GM23338 (cell line): ENCODE measurements around the gene LPCAT3. TPM values are rescaled to one million over a fixed set of nuclear protein-coding genes. Genes with fewer than 3 reads are reported as not detected.

Experiments used
- ATAC-seq: fragments of 200-7000 bp; cut with Tn5 transposase; 3 replicates; pipeline ENCODE4 v1.9.1; 2020
- DNase-seq: peaks from one replicate; pipeline ENCODE4 v3.0.0-alpha.2; 2015; ENCODE audit warnings: low spot score
- H2AFZ ChIP-seq: fragments of 200-600 bp; sonication (generic); 2 replicates; pipeline ENCODE4 v1.8.0; 2016; ENCODE audit warnings: antibody characterized with exemption, mild to moderate bottlenecking, moderate library complexity
- H3F3A ChIP-seq: fragments of 200-600 bp; sonication (generic); replicated peaks from 2 replicates; pipeline ENCODE4 v1.8.0; 2017; ENCODE audit warnings: antibody characterized with exemption, mixed run types, low read depth
- H3K27ac ChIP-seq: fragments of 200-600 bp; sonication (generic); 2 replicates; pipeline ENCODE4 v1.6.1; 2016; ENCODE audit warnings: low read depth
- H3K27me3 ChIP-seq: fragments of 200-600 bp; sonication (generic); 2 replicates; pipeline ENCODE4 v1.8.0; 2016; ENCODE audit warnings: mild to moderate bottlenecking, mixed run types, moderate library complexity; ENCODE audit not compliant: insufficient read depth
- H3K36me3 ChIP-seq: fragments of 200-600 bp; sonication (generic); 2 replicates; pipeline ENCODE4 v1.8.0; 2016; ENCODE audit warnings: mild to moderate bottlenecking; ENCODE audit not compliant: insufficient read depth
- H3K4me1 ChIP-seq: fragments of 200-600 bp; sonication (generic); 2 replicates; pipeline ENCODE4 v1.8.0; 2016; ENCODE audit warnings: mild to moderate bottlenecking, moderate library complexity; ENCODE audit not compliant: insufficient read depth
- H3K4me2 ChIP-seq: fragments of 200-600 bp; sonication (generic); 2 replicates; pipeline ENCODE4 v1.7.1; 2017; ENCODE audit warnings: mixed run types
- H3K4me3 ChIP-seq: fragments of 200-600 bp; sonication (generic); 2 replicates; pipeline ENCODE4 v1.6.1; 2016; ENCODE audit warnings: mixed run types
- H3K79me2 ChIP-seq: fragments of 200-600 bp; sonication (generic); replicated peaks from 2 replicates; pipeline ENCODE4 v1.8.0; 2017; ENCODE audit warnings: mild to moderate bottlenecking; ENCODE audit not compliant: insufficient read depth
- H3K9me2 ChIP-seq: fragments of 200-600 bp; sonication (generic); 2 replicates; pipeline ENCODE4 v1.8.0; 2017; ENCODE audit not compliant: insufficient read depth
- H4K20me1 ChIP-seq: fragments of 200-600 bp; sonication (generic); replicated peaks from 2 replicates; pipeline ENCODE4 v1.8.0; 2017; ENCODE audit warnings: mild to moderate bottlenecking; ENCODE audit not compliant: insufficient read depth
- H3K27ac Mint-ChIP-seq: 2 replicates; pipeline ENCODE4 v1.8.0; 2020; ENCODE audit warnings: inconsistent platforms, mild to moderate bottlenecking, moderate library complexity, mixed read lengths
- H3K27me3 Mint-ChIP-seq: 3 replicates; pipeline ENCODE4 v1.8.0; 2022; ENCODE audit warnings: low read depth, mild to moderate bottlenecking, moderate library complexity, mixed read lengths, inconsistent platforms; ENCODE audit not compliant: insufficient read depth, poor library complexity
- H3K36me3 Mint-ChIP-seq: 3 replicates; pipeline ENCODE4 v1.8.0; 2021; ENCODE audit warnings: low read depth, mild to moderate bottlenecking, inconsistent platforms, moderate library complexity, mixed read lengths
- H3K4me1 Mint-ChIP-seq: 3 replicates; pipeline ENCODE4 v1.8.0; 2020; ENCODE audit warnings: mild to moderate bottlenecking, inconsistent platforms, mixed read lengths
- H3K4me3 Mint-ChIP-seq: 3 replicates; pipeline ENCODE4 v1.8.0; 2021; ENCODE audit warnings: moderate library complexity, mild to moderate bottlenecking, inconsistent platforms, mixed read lengths
- H3K9me3 Mint-ChIP-seq: 3 replicates; pipeline ENCODE4 v1.8.0; 2020; ENCODE audit warnings: moderate library complexity, mild to moderate bottlenecking, inconsistent platforms, mixed read lengths
- CREB1 ChIP-seq: fragments of 250-450 bp; sonication (Bioruptor Pico); IDR thresholded peaks from 2 replicates; pipeline ENCODE4 v1.5.0; 2020; ENCODE audit warnings: low read depth, mild to moderate bottlenecking, moderate library complexity
- CTCF ChIP-seq, 2 experiments: fragments of 200-600 bp in 1 of 2; sonication (generic) in 1 of 2; conservative IDR thresholded peaks; 2 replicates each; pipeline versions ENCODE4 v1.5.1 to v1.6.1; 2016 to 2017; ENCODE audit warnings: antibody characterized with exemption in 2 of 2, low read depth in 2 of 2, mild to moderate bottlenecking in 2 of 2, moderate library complexity in 1 of 2
- EZH2 ChIP-seq: fragments of 200-600 bp; sonication (generic); IDR thresholded peaks from one replicate; pipeline ENCODE4 v1.8.0; 2017; ENCODE audit warnings: antibody characterized with exemption, mild to moderate bottlenecking, low read depth; ENCODE audit not compliant: unreplicated experiment
- EZH2phosphoT487 ChIP-seq: fragments of 200-600 bp; sonication (generic); IDR thresholded peaks from one replicate; pipeline ENCODE4 v1.8.1; 2018; ENCODE audit warnings: antibody characterized with exemption; ENCODE audit not compliant: unreplicated experiment
- JUNB ChIP-seq: IDR thresholded peaks from one replicate; pipeline ENCODE4 v1.6.1; 2016; ENCODE audit warnings: antibody characterized with exemption; ENCODE audit not compliant: unreplicated experiment
- NANOG ChIP-seq: IDR thresholded peaks from 2 replicates; pipeline ENCODE4 v1.6.1; 2016; ENCODE audit warnings: antibody characterized with exemption, borderline replicate concordance
- POLR2AphosphoS5 ChIP-seq: IDR thresholded peaks from 2 replicates; pipeline ENCODE4 v1.6.1; 2016; ENCODE audit warnings: antibody characterized with exemption, low read depth
- STAT1 ChIP-seq: IDR thresholded peaks from one replicate; pipeline ENCODE4 v1.6.1; 2016; ENCODE audit warnings: antibody characterized with exemption; ENCODE audit not compliant: unreplicated experiment
- ZNF114 ChIP-seq: fragments of 250-450 bp; sonication (Bioruptor Pico); IDR thresholded peaks from 2 replicates; pipeline ENCODE4 v1.5.0; 2020; ENCODE audit warnings: mild to moderate bottlenecking, moderate library complexity
- ZNF331 ChIP-seq: fragments of 250-450 bp; sonication (Bioruptor Pico); IDR thresholded peaks from 2 replicates; pipeline ENCODE4 v1.5.0; 2020; ENCODE audit warnings: low read depth, mild to moderate bottlenecking, moderate library complexity
- polyA plus RNA-seq: library from polyadenylated mRNA; unstranded; fragments of >200 nt; fragmentation: Nextera tagmentation; extraction: Ambion mirVana; gene quantifications from 2 replicates; pipeline ENCODE4 v1.2.1, GENCODE V29; 2016
- total RNA-seq: library from RNA; depleted of rRNA; stranded (reverse); fragments of >200 nt; shearing (Covaris generic); gene quantifications from 2 replicates; pipeline ENCODE4 v1.2.3, GENCODE V29; 2014
- TF ChIP-seq, protein P1 (sequence below): IDR thresholded peaks from 2 replicates; pipeline ENCODE4 v1.6.1; 2016; ENCODE audit warnings: antibody characterized with exemption
- TF ChIP-seq, protein P2 (sequence below): IDR thresholded peaks from one replicate; pipeline ENCODE4 v1.6.1; 2018; ENCODE audit warnings: antibody characterized with exemption; ENCODE audit not compliant: unreplicated experiment

The LPCAT3 gene
- total and polyA plus RNA-seq, 2 experiments from 2014 or later = 21.4 to 51.5 TPM

DNA sequence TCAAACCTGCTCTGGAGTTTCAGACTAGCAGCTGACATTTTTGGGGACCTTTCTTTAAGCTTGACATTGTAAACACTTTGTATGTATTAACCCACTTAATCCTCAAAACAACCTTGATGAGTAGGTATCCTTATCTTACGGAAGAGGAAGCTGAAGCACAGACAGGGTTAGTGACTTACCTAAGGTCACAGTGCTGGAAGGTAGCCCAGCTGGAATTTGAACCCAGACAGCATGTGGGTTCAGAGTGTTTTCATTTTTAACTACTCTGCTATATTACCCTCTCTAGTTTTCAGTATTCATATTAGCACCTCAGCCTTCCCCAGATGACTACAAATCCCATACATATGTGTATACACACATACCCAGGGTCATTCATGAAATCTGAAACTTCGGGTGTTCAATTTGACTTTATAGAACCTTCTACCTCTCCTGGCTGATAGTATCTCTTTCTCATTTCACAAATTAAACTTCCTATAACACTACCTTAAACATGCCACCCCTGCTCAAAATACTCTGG is 13.9 kb downstream of the LPCAT3 start (continued):
- TF ChIP-seq CTCF (conservative IDR thresholded peaks at IDR 0.05; ENCODE audit: low read depth in 2 of 2) = no peak
- no peak for TF ChIP-seq ZNF114 (CRISPR knock-in tag)
- TF ChIP-seq, protein P1, sequence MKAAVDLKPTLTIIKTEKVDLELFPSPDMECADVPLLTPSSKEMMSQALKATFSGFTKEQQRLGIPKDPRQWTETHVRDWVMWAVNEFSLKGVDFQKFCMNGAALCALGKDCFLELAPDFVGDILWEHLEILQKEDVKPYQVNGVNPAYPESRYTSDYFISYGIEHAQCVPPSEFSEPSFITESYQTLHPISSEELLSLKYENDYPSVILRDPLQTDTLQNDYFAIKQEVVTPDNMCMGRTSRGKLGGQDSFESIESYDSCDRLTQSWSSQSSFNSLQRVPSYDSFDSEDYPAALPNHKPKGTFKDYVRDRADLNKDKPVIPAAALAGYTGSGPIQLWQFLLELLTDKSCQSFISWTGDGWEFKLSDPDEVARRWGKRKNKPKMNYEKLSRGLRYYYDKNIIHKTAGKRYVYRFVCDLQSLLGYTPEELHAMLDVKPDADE = no peak

DNA sequence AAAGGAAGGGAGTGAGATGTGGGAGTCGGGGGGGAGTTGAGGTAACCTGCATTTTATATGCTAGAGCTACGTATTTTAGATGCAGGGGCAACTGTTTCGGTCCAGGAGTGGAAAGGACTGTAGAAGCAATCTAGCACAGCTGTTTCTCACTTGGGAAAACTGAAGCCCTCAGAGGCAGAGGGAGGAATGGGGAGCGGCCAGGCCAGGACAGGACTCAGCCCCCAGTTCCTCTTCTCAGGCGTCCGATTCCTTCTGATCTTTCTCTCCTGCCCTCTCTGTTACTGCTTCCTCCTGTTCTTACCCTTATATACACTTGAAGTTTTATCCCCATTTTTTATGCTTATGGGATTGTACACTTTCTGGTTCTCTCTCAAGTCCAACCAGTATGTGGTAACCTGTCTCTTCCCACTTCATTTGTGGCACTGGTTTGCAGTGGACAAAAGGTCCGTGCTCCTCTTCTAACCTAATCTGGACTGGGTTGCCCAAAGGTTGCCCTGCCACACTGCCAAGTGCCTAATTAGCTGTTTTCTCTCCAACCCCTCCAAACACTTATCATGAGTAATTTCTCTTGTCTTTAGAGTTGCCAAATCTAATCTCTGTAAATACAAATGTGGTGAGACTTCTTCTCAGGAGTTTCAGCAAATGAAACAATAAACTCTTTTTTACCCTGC is 16.2 kb downstream of the LPCAT3 start:
- Histone ChIP-seq H3K4me2 (no peak overlapping the region), H3K36me3 (peaks cover 2% of the 10 kb centered on the region; the same call in 1 of the 2 replicates), H3K27ac (peak overlapping the region; percentile 45; the same call in 1 of the 2 replicates), H3K9me2 (no peaks in the 10 kb centered on the region), H3K79me2 (peaks cover 6% of the 10 kb centered on the region; the same call in 1 of the 2 replicates), H3K4me3 (no peak overlapping the region), H3K27me3 (no peaks in the 10 kb centered on the region), H2AFZ (no peak overlapping the region), H3F3A (no peaks in the 10 kb centered on the region), H4K20me1 (peaks cover 14% of the 10 kb centered on the region), H3K4me1 (no peaks in the 10 kb centered on the region)
- no peaks in the 10 kb centered on the region for H3K4me1 Mint-ChIP-seq
- no peak overlapping the region for H3K4me3 Mint-ChIP-seq
- H3K9me3 Mint-ChIP-seq = no peaks in the 10 kb centered on the region
- no peak overlapping the region for H3K27ac Mint-ChIP-seq
- ATAC-seq (no peak), DNase-seq (no peak)
- H3K36me3 Mint-ChIP-seq = 0 out of 3 replicates have a peak, but pooled peaks cover 11% of the 10 kb centered on the region
- H3K27me3 Mint-ChIP-seq = peaks cover 3% of the 10 kb centered on the region
- TF ChIP-seq POLR2AphosphoS5 (no peak), ZNF114 (CRISPR knock-in tag) (no peak), NANOG (no peak), EZH2phosphoT487 (no peak), CREB1 (no peak), CTCF (conservative IDR thresholded peaks at IDR 0.05; ENCODE audit: low read depth in 2 of 2) (no peak), EZH2 (no peak), JUNB (no peak), STAT1 (no peak), ZNF331 (CRISPR knock-in tag) (no peak)
- TF ChIP-seq, protein P1 = no peak
- TF ChIP-seq, protein P2, sequence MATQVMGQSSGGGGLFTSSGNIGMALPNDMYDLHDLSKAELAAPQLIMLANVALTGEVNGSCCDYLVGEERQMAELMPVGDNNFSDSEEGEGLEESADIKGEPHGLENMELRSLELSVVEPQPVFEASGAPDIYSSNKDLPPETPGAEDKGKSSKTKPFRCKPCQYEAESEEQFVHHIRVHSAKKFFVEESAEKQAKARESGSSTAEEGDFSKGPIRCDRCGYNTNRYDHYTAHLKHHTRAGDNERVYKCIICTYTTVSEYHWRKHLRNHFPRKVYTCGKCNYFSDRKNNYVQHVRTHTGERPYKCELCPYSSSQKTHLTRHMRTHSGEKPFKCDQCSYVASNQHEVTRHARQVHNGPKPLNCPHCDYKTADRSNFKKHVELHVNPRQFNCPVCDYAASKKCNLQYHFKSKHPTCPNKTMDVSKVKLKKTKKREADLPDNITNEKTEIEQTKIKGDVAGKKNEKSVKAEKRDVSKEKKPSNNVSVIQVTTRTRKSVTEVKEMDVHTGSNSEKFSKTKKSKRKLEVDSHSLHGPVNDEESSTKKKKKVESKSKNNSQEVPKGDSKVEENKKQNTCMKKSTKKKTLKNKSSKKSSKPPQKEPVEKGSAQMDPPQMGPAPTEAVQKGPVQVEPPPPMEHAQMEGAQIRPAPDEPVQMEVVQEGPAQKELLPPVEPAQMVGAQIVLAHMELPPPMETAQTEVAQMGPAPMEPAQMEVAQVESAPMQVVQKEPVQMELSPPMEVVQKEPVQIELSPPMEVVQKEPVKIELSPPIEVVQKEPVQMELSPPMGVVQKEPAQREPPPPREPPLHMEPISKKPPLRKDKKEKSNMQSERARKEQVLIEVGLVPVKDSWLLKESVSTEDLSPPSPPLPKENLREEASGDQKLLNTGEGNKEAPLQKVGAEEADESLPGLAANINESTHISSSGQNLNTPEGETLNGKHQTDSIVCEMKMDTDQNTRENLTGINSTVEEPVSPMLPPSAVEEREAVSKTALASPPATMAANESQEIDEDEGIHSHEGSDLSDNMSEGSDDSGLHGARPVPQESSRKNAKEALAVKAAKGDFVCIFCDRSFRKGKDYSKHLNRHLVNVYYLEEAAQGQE = no peak
